IMR-90 (cell line): Measurements from ENCODE around the gene ACOXL. TPM values are rescaled to one million over a fixed set of nuclear protein-coding genes. Genes with fewer than 3 reads are reported as not detected.

Experiments
- ATAC-seq: fragments of 200-7000 bp; cut with Tn5 transposase; 2 replicates; pipeline ENCODE4 v1.9.1; 2020; ENCODE audit warnings: low read depth, mild to moderate bottlenecking, moderate library complexity
- BruUV-seq: library from RNA; stranded (reverse); fragments of 400-500 nt; replicated peaks from 2 replicates; lab custom pipeline; 2021; lab: Mats Ljungman, UMichigan
- CTCF ChIA-PET: fragments of 300-600 bp; formaldehyde crosslinking; extraction: SDS; loops from one replicate; lab custom pipeline; 2021; ENCODE audit warnings: antibody characterized with exemption; lab: Yijun Ruan, JAX
- POLR2A ChIA-PET: fragments of 300-600 bp; sonication (Branson Sonifier 250); formaldehyde crosslinking; loops from one replicate; lab custom pipeline; 2022; ENCODE audit warnings: antibody characterized with exemption; ENCODE audit not compliant: unreplicated experiment; lab: Charles Lee
- DNase-seq: peaks from one replicate; pipeline ENCODE4 v3.0.0; 2013
- H2AFZ ChIP-seq: replicated peaks from 2 replicates; pipeline ENCODE3; 2013; ENCODE audit warnings: low read length, mild to moderate bottlenecking; ENCODE audit not compliant: poor library complexity
- H2AK5ac ChIP-seq: 2 replicates; pipeline ENCODE4 v1.6.1; 2013; ENCODE audit warnings: low read depth, low read length, inconsistent platforms
- H2AK9ac ChIP-seq: replicated peaks from 2 replicates; pipeline ENCODE3; 2013; ENCODE audit warnings: mild to moderate bottlenecking, low read depth, low read length, moderate library complexity; ENCODE audit not compliant: poor library complexity
- H2BK120ac ChIP-seq: 2 replicates; pipeline ENCODE4 v1.6.1; 2013; ENCODE audit warnings: low read depth, low read length, inconsistent platforms
- H2BK15ac ChIP-seq: 3 replicates; pipeline ENCODE4 v1.6.1; 2013; ENCODE audit warnings: low read depth, low read length, inconsistent platforms
- H2BK20ac ChIP-seq: 2 replicates; pipeline ENCODE4 v1.6.1; 2013; ENCODE audit warnings: low read depth, mild to moderate bottlenecking, inconsistent platforms, low read length, moderate library complexity
- H2BK5ac ChIP-seq: 2 replicates; pipeline ENCODE4 v1.6.1; 2013; ENCODE audit warnings: mild to moderate bottlenecking, low read depth, low read length, inconsistent platforms; ENCODE audit not compliant: poor library complexity, severe bottlenecking
- H3K14ac ChIP-seq: replicated peaks from 2 replicates; pipeline ENCODE4 v1.6.1; 2013; ENCODE audit warnings: low read depth, low read length, inconsistent platforms
- H3K18ac ChIP-seq: 2 replicates; pipeline ENCODE4 v1.6.1; 2013; ENCODE audit warnings: low read depth, low read length, control low read depth
- H3K23ac ChIP-seq: 2 replicates; pipeline ENCODE4 v1.6.1; 2013; ENCODE audit warnings: low read depth, low read length, inconsistent platforms
- H3K27ac ChIP-seq: 2 replicates; pipeline ENCODE4 v1.5.1; 2013; ENCODE audit warnings: mild to moderate bottlenecking, control low read depth, low read length; ENCODE audit not compliant: insufficient read depth
- H3K27me3 ChIP-seq: 2 replicates; pipeline ENCODE4 v1.6.1; 2013; ENCODE audit warnings: low read length; ENCODE audit not compliant: control insufficient read depth, insufficient read depth
- H3K36me3 ChIP-seq: 2 replicates; pipeline ENCODE4 v1.6.1; 2013; ENCODE audit warnings: low read length, mixed read lengths; ENCODE audit not compliant: control insufficient read depth, insufficient read depth
- H3K4ac ChIP-seq: 2 replicates; pipeline ENCODE4 v1.6.1; 2013; ENCODE audit warnings: low read depth, low read length, inconsistent platforms
- H3K4me1 ChIP-seq: 2 replicates; pipeline ENCODE4 v1.6.1; 2013; ENCODE audit warnings: low read length, mixed read lengths; ENCODE audit not compliant: control insufficient read depth, insufficient read depth
- H3K4me2 ChIP-seq: 2 replicates; pipeline ENCODE4 v1.6.1; 2013; ENCODE audit warnings: low read depth, mild to moderate bottlenecking, control low read depth, low read length, moderate library complexity
- H3K4me3 ChIP-seq: 2 replicates; pipeline ENCODE4 v1.5.1; 2013; ENCODE audit warnings: low read depth, mild to moderate bottlenecking, control low read depth, low read length, moderate library complexity; ENCODE audit not compliant: insufficient read depth
- H3K56ac ChIP-seq: 2 replicates; pipeline ENCODE4 v1.6.1; 2013; ENCODE audit warnings: low read length, inconsistent platforms; ENCODE audit not compliant: insufficient read depth; ENCODE audit errors: extremely low read depth
- H3K79me1 ChIP-seq, 2 experiments: 2 replicates each; pipeline ENCODE4 v1.6.1; 2013; ENCODE audit warnings: low read length in 2 of 2, inconsistent platforms in 1 of 2, low read depth in 1 of 2
- H3K9ac ChIP-seq: 2 replicates; pipeline ENCODE4 v1.6.1; 2013; ENCODE audit warnings: low read depth, low read length, control low read depth
- H3K9me1 ChIP-seq: 2 replicates; pipeline ENCODE4 v1.6.1; 2013; ENCODE audit warnings: low read length, inconsistent platforms; ENCODE audit not compliant: insufficient read depth
- H3K9me3 ChIP-seq: 2 replicates; pipeline ENCODE4 v1.6.1; 2013; ENCODE audit warnings: low read length; ENCODE audit not compliant: control insufficient read depth, insufficient read depth
- H4K20me1 ChIP-seq: 2 replicates; pipeline ENCODE4 v1.6.1; 2013; ENCODE audit warnings: low read length, inconsistent platforms; ENCODE audit not compliant: insufficient read depth
- H4K5ac ChIP-seq: 2 replicates; pipeline ENCODE4 v1.6.1; 2013; ENCODE audit warnings: mild to moderate bottlenecking, low read depth, low read length, control low read depth
- H4K8ac ChIP-seq, 2 experiments: 2 replicates each; pipeline ENCODE4 v1.6.1; 2013; ENCODE audit warnings: low read depth in 2 of 2, low read length in 2 of 2, control low read depth in 1 of 2, inconsistent platforms in 1 of 2
- H4K91ac ChIP-seq: 2 replicates; pipeline ENCODE4 v1.6.1; 2013; ENCODE audit warnings: low read depth, low read length, inconsistent platforms; ENCODE audit not compliant: insufficient read depth
- CEBPB ChIP-seq: IDR thresholded peaks from 2 replicates; pipeline ENCODE4 v1.6.1; 2012; ENCODE audit warnings: low read depth, low read length, improper control_type of control experiment
- CHD1 ChIP-seq: IDR thresholded peaks from 2 replicates; pipeline ENCODE4 v1.6.1; 2012; ENCODE audit warnings: low read depth, low read length, improper control_type of control experiment
- MXI1 ChIP-seq: IDR thresholded peaks from 2 replicates; pipeline ENCODE4 v1.6.1; 2012; ENCODE audit warnings: low read depth, mild to moderate bottlenecking, low read length, moderate library complexity, borderline replicate concordance
- RCOR1 ChIP-seq: IDR thresholded peaks from 2 replicates; pipeline ENCODE4 v1.6.1; 2012; ENCODE audit warnings: mild to moderate bottlenecking, low read length, improper control_type of control experiment; ENCODE audit not compliant: insufficient replicate concordance
- WGBS, 2 experiments: methylation state at CpG; one replicate each; pipeline versions ENCODE4 v1.1.5 to v1.1.7; 2013; ENCODE audit warnings: missing lambda C conversion rate in 2 of 2; ENCODE audit not compliant: insufficient read length in 1 of 2; ENCODE audit errors: extremely low coverage in 2 of 2; 5-methylcytosine and 5-hydroxymethylcytosine counted together
- dilution Hi-C: fragments of 300-500 bp; cut with HindIII; formaldehyde crosslinking; loops from one replicate; pipeline ENCODE4 v1.14.3; 2018; ENCODE audit warnings: low sequenced_read_pairs; ENCODE audit not compliant: unreplicated experiment
- in situ Hi-C: fragments of 300-500 bp; cut with MboI; formaldehyde crosslinking; loops from 3 replicates; pipeline ENCODE4 v1.14.3; 2019; ENCODE audit warnings: low sequenced_read_pairs, inconsistent platforms, mixed read lengths
- intact Hi-C: fragments of 100-400 bp; cut with micrococcal nuclease; formaldehyde crosslinking; loops from 2 replicates; pipeline ENCODE4 v1.10.0; 2022
- polyA plus RNA-seq, 3 experiments: library from polyadenylated mRNA; depleted of rRNA; stranded (reverse); fragments of >200 nt; gene quantifications; 2 replicates each; pipeline ENCODE4 v1.2.3, GENCODE V29; 2012; ENCODE audit warnings: low replicate concordance in 1 of 3
- total RNA-seq: library from RNA; depleted of rRNA; stranded (reverse); fragments of >200 nt; gene quantifications from 2 replicates; pipeline ENCODE4 v1.2.3, GENCODE V29; 2012

ACOXL gene
- total and polyA plus RNA-seq, 2 of the 4 experiments (the other 2 are of a cell fraction) = not detected

- intact Hi-C loops = no loop called here
- no peak for DNase-seq
- H3K4me2 ChIP-seq = no peak overlapping the region
Measured at GRCh38 chr2:110829413-110830146, 97.2 kb downstream of the ACOXL start.

More at GRCh38 chr2:110829413-110830146, 97.2 kb downstream of the ACOXL start:
- H2BK5ac ChIP-seq = no peak overlapping the region
- no peak overlapping the region for H2BK120ac ChIP-seq
- no peak overlapping the region for H3K56ac ChIP-seq
- 31% methylated on average over 1 of the region's 6 CpGs; no CpG with 5 or more reads in 1 of the 2 experiments for WGBS, 2 experiments
- no peaks in the 10 kb centered on the region for H3K9me1 ChIP-seq
- no peak overlapping the region for H2AK9ac ChIP-seq
- no peaks in the 10 kb centered on the region for H3K36me3 ChIP-seq
- H3K4me3 ChIP-seq = no peak overlapping the region
- no peak overlapping the region for H2AK5ac ChIP-seq
- H3K9me3 ChIP-seq = no peaks in the 10 kb centered on the region
- no peak overlapping the region for H2BK20ac ChIP-seq
- H3K18ac ChIP-seq = no peak overlapping the region
- no peak overlapping the region for H3K9ac ChIP-seq
- in situ Hi-C loops (no loop called here), dilution Hi-C loops (no loop called here)
- no peak overlapping the region for H4K91ac ChIP-seq
- H3K4me1 ChIP-seq = no peaks in the 10 kb centered on the region
- H4K8ac ChIP-seq = no peak overlapping the region
- no peak overlapping the region for H4K5ac ChIP-seq
- POLR2A ChIA-PET = no interaction called here
- no peak overlapping the region for H3K23ac ChIP-seq
- no peak overlapping the region for H2AFZ ChIP-seq
- peaks cover 13% of the 10 kb centered on the region for H3K27me3 ChIP-seq
- BruUV-seq = no TSS peak
- no peak overlapping the region for H2BK15ac ChIP-seq
- no peak for ATAC-seq
- H4K20me1 ChIP-seq = no peaks in the 10 kb centered on the region
- H3K79me1 ChIP-seq = no peaks in the 10 kb centered on the region
- H3K4ac ChIP-seq = no peak overlapping the region
- TF ChIP-seq MXI1 (no peak), CHD1 (no peak), RCOR1 (no peak), CEBPB (no peak)
- H3K14ac ChIP-seq = no peak overlapping the region
- no peak overlapping the region for H3K27ac ChIP-seq
- CTCF ChIA-PET = no interaction called here
